HG03521 (cell line): Measurements from ENCODE around the gene TMEM176B.
"Not testable (repeated sequence)": the region's sequence is repeated elsewhere in the genome, so short reads cannot be mapped to it uniquely, and the experiment has no call there.

Experiments
- ATAC-seq: cut with Tn5 transposase; IDR thresholded peaks from one replicate; pipeline ENCODE4 v1.9.1; 2021; ENCODE audit warnings: mild to moderate bottlenecking, moderate library complexity; ENCODE audit not compliant: unreplicated experiment

Gene TMEM176B

DNA sequence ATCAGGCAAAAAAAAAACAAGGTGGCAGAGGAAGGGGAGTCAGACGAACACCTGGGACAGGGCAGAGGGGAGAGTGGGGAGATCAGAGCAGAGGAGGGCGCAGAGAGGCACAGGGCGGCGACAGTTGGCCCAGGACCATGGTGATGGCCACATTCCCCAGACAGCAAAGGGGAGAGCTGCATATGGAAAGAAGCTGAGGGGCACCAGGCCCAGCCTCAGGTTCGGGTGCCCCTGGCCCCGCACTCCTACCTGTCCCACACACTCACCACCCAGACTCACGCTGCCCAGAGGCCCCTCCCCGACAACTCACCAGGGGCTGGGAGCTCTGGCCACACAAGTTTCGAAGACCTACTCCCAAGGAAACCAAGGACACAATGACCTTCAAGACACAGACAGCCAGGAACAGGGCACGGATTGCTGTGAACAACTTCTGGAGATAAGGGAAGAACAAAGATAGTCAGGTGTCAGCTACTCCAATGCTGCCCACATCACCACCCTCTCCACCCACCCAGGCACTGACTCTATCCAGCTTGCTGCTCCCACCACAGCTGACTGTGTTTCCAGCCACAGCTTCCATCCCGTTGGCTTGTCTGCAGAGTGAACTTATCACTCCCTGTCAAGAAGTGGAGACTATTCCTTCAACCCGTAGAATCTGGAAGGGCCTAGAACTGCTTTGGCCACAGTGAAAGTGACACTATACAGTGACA is 8.3 kb downstream of the TMEM176B start:
- ATAC-seq, result no peak

DNA sequence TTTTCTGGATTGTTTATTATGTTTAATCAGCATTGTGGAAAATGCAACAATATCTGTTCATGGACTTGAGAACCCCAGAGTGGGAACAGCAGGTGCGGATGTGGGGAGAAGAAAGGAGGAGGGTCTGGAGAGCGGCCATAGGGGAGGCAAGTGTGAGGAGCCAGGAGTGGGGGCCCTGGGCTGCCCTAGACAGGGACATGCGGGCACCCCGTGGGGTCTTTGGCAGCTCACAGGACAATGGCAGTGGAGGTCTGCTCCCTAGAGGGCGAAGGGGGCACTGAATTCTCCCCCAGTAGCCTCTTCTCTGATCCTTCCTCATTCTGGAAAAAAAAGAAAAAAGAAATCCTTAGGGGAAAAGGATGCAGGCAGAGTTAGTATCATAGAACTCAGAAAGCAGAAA is 8.9 kb downstream of the TMEM176B start:
- ATAC-seq, result no peak

DNA sequence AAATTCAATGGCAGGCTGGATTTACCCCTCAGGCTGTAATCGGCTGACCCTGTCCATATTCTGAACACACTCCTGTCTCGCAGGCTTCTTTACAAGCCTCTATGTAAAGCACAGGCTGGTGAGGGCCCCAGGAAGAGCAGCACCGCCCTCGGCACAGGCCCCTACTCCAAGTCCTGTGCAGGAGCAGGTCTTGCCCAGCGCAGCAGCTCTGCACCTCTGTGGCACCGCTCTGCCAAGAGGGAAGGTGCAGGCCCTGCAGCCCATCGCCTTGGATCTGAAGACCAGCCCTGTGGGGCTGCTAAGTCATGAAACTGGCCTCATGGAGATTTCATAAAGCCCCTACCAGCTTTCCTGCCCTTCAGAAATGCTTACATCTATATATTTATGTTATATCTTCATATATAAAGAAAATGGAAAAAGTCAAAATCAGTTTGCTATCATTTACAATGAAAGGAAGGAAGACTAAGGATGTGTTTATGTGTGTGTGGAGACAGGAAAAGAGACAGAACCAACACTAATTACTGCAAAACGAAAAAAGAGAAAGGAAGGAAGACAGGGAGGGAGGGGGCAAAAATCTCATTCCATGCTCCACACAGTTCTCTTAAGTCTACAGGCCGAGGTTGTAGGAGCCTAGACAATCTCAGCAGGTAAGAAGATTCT is 9.6 kb downstream of the TMEM176B start:
- no peak for ATAC-seq

DNA sequence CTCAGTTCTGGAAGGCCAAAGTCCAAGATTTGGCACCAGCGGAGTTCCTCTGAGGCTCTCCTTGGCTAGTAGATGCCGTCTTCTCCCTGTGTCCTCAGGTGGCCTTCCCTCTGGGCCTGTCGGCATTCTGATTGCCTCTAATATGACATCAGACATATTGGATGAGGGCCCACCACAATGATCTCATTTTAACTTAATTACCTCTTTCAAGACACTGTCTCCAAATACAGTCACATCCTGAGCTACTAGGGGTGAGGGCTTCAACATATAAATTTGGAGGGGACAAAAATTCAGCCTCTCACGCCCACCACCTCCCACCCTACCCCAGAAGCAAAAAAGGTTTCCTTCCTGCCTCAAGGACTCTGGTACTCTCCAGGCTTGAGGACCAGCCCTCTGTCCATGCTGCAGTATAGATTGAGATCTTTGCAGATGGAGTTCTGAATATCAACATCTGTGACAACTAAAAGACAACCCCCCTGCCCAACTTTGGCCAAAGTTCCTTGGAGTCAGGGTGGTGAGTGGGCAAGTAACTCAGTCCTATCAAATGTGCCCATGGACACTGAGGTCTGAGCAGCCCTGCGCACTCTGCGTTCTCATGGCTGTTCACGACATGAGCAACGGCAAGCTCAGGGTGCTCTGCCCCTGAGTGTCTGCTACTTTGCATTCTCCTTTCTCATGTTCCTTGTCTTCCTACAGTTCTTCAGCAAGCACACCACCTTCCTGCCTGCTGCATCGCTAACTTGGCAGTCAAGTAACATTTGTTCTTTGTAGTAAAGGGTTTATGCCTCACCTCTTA is 11.5 kb downstream of the TMEM176B start:
- no peak for ATAC-seq

DNA sequence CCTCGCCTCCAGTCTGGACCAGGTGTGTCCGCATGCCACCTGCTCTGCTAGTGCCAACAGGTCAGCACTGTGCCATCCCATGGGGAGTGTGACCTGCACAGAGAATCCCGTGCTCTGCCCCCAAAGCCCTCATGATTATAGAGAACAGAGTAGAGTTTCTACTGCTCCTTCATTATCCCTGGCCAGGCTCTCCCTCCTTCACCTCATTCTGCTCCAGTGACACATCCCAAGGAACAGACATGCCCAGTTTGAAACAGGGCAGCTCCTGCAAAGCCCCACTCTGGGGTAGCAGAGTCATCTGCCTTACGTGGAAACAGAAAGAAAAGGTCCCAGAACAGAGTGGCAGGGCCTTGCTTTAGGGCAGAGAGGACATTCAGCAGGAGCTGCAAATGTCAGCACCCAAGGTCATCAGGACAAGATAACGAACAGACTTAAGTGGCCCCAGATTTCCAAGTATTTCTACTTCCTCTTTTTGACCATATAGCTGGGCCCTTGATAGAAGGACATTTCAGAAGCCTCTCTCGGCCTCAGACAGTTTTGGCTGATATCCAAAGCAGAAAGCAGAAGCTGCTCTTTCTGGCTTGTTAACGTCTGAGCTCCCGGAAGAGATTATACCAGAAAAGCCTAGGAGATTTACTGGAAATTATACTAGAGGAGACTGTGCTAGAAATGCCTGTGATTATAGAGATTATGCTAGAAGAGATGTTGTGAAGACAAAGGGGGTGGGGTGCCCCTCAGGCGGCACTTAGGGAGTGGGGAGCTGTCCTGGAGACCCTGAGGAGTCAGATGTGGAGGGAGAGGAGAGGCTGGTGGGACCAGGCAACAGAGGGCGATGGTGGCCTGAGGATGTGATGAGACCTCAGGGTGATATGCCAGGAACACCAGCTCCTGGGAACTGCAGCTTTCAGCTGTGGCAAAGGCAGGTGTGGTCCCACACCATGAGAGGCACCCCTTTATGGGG is 12.6 kb downstream of the TMEM176B start:
- no peak for ATAC-seq

DNA sequence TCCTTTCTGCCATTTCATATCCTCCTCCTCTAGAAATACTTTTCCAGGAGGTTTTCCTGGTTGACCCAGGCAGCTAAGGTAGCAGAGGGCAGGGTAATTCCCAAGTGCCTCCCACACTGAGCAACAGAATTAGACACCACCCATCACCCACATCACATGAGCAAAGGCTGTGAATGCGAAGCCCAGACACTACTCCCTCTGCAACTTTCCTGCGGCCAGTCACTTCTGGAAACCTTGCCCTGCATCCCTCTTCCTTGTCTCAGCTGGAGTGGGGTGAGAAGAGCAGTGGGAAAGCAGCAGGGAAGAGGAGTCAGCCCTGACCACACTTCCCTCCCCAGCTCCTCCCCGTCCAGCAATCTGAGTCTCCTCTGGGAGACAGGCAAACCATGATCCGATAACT is 15.2 kb downstream of the TMEM176B start:
- no peak for ATAC-seq

DNA sequence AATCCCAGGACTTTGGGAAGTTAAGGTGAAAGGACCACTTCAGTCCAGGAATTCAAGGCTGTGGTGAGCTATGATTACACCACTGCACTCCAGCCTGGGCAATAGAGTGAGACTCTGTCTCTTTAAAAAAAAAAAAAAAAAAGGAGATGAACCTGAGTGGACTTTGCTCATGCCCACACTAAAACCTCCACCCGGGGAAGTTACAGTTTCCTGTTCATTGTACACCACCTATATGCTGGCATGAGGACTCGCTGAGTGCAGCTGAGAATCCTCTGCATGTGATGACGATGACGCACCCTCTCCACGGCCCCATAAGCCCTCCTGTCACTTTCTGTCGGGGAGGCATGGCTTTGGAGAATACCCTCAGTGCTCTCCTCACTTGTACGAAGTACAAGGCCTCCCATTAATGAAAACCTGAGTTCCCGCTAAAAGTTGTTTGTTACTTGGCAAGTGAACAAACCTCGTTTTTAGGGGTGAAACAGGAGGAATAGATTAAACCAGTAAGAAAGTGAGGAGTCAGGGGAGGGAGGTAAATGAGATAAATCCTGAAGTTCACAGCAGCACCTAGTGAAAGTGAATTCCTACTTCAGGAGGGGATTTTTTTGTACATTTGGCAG is 15.9 kb downstream of the TMEM176B start:
- no peak for ATAC-seq

DNA sequence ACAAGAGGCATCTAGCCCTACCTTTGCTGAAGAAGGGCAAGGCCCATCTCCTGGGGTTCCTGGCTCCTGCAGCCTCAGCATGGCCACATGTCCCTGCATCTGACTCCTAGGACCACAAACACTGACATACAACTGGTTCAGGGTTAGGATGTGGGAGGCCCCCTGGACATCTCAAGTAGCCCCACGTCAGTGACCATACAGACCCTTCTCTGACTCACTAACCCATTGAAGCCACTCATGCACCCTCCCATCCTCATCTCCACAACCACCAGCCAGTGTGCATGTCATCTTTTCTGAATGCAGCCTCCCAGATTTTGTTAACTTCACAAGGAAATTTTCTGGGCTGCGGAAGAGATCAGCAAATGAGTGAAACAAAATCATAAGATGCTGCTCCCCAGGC is 18.2 kb downstream of the TMEM176B start:
- no peak for ATAC-seq

DNA sequence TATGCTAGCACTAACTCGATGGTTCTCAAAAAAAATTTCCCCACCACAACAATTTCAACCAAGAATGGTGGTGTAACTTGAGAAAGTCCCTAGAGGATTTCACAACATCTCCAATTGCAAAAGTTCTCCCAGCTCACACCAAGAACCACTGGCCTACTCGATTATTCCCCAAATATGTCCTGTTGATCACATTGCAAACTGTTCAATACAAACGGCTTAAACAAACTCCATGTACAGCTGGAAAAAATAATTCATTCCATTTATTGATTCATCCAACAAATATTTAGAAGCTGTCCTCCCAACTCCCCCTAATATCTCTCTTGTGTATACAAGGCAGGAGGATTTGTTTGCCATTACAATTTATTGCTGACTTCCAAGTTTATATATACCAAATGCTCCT is 19.1 kb downstream of the TMEM176B start:
- no peak for ATAC-seq

DNA sequence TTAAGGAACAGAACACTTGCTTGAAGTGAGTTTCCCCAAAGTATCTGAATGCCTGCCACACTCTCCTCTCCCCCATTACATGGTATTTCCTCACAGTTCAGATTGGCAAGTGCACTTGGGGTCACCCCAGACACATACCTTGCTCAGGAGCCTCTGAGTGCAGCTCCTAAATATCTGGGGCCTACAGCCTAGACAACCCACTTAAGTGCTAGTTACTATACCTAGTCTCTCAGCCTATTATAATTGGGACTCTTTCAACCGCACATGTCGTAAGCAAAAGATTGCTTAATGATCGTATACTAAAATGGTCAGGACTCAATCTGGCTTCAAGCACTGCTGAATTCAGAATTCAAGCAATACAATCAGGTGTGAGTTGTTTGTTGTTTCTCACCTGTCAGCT is 19.9 kb downstream of the TMEM176B start:
- ATAC-seq, result no peak

DNA sequence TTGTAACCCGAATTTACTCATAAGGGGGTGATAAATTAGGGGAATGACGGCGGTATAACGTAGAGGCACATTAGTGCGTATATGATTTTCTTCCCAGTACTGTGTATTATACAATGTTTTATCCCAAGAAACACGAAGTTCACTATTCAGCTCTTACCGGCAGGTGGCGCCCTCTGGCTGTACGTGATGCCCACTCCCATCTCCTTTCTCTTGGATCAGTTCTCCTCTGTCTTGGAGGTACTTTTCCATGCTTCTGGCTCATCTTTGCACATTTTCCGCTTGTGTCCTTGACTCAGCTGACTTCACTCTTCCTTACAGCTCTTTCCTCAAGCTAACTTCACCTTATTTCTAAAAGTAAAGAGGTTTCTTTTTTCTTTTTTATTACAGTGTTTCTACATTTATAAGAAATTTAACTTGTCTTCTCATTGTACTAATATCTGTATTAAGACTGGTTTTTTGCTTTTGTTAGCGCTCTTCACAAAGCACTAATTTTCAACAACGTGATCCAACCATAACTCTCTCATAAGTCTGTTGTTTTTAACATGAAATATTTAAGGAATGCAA is 21.3 kb downstream of the TMEM176B start:
- ATAC-seq, result no peak

DNA sequence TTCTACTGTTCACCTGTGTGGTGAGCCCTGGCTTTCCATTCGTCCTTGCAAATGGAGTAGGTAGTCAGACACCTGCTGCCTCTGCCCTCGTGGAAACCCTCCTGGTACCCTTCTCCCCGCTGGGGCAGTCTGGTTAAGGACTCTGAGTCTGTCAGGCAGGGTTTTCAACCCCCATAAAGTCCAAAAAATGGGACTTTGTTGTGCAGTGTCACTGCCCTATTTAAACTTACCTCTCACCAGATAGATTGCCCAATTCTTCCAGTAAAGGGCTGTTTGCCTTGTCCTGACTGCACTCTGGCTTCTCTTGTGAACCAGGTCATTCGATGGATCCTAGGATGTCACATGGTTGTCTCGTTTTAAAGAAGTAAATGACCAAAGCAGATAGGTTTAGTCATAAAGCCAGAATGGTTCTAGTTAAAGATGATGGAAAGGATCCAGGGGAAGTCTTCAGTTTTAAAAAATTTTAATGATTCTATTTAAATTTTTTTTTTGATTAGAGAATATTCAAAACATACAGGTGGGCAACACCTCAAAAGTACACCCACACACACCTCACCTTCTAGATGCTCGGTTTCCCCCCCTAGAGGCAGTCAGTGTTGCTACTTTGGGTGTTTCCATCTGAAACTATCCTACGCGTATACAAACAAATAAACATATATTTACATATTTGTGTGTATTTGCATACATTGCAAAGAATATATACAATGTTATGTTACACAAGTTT is 22.0 kb downstream of the TMEM176B start:
- no peak for ATAC-seq

DNA sequence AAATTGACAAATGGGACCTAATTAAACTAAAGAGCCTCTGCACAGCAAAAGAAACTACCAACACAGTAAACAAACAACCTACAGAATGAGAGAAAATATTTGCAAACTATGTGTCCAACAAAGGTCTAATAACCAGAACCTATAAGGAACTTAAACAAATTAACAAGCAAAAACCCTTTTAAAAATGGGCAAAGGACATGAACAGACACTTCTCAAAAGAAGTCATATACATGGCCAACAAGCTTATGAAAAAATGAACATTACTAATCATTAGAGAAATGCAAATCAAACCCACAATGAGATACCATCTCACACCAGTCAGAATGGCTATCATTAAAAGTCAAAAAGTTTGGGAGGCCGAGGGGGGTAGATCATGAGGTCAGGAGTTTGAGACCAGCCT is 26.0 kb downstream of the TMEM176B start:
- not testable (repeated sequence) for ATAC-seq

DNA sequence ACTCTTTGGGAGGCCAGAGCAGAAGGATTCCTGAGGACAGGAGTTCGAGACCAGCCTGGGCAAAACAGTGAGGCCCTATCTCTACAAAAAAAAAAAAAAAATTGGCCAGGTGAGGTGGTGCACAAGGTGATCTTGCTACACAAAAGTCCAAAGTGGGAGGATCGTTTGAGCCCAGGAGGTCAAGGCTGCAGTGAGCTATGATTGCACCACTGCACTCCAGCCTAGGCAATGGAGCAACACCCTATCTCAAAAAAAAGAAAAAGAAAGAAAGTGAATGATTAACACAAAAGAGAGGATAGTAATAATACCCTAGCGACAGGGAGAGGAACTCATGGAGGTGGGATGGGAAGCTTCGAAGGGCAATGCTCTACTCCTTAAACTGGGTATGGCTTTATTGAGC is 30.4 kb downstream of the TMEM176B start:
- ATAC-seq, result no peak

DNA sequence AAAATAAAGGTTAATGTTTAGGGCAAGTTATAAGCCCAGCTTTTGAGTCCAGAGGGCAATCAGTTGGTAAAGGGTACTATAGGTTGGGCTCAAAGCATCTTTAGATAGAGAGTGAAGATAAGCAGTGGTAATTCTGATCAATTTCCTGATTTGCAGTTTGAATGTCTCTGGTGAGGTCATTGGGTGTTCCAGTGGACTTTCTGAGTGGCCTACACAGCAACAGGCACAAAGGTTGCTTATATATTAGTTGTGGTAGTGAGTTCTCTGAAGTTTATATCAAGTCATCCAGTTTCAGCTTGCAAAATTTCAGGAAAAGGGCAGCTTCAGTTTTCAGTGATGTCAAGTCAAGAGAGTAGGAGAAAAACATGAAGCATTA is 33.8 kb downstream of the TMEM176B start:
- ATAC-seq, result no peak

DNA sequence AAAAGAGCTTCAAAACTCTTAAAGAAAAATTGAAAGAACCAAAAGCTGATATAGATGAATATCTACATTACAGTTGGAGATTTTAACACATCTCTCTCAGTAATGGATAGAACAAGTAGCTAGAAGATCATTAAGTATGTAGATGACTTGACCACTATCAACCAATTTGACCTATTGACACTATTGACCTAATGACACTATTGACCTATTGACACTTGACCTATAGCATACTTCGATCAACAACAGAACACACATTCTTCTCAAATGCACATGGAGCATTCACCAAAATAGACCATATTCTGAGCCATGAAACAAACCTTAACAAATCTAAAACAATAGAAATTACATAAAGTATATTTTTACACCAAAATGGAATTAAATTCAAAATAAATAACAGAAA is 40.7 kb downstream of the TMEM176B start:
- no peak for ATAC-seq

DNA sequence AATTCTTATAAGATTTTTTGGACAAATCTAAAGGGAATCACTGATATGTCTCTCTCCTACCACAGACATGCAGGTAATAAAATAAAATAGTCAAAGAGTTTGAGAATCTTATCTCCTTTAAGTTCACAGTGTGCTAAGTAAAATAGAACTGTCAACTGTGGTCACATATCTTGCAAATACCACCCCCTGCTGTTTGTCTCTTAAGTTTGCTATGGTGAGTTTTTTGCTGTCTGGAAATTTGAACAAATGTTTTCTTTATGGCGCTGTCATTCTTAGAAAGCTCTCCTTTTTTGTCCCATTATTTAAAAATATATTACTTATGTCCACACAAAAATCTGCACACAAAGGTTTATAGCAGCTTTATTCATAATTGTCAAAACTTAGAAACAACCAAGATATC is 43.3 kb downstream of the TMEM176B start:
- no peak for ATAC-seq

DNA sequence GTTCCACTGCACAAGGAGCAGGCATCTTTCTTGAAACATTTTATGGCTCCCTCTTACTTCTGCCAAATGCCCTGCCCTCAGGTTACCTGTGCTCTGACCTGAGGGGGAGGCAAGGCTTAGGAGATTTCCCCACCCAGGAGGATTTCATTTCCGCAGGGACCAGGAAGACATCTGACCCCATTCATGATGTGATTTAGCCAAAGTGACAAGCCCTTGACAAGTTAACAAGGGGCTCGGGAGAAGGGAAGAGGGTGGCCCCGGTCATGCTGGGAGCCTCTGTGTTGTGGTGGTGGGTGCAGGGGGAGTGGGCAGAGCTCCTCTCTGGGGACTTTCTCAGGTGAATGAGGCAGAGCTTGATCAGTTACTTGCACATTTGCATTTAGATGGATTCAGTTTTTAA is 44.0 kb downstream of the TMEM176B start:
- ATAC-seq, result no peak

DNA sequence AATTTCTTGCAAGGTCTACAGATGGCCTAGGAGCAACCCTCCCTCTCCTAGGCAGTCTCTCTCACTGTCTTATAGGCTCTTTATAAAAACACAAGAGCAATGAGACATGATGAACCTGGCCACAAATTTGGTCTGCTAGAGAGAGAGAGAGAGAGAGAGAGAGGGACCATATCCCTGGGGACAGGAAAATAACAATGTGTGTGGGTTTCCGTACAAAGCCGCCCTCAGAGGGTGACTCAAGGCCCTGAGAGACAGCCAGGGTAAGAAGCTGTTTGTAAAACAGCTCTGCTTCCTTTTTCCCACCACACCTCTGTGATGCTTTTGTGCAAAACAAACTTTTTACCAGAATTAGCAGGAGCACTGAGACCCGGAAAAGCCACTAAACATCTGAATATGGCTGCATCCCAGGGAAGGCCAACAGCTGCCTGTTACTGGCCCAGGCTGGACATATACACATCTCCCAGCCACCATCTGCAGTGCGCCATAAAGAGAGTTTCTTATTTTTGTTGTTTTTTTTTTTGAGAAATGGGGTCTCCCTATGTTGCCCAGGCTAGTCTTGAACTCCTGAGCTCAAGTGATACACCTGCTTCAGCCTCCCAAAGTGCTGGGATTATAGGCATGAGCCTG is 44.6 kb downstream of the TMEM176B start:
- no peak for ATAC-seq
